Fibroblast of lung (primary cell): ENCODE measurements around the gene AGAP1. TPM values are rescaled to one million over a fixed set of nuclear protein-coding genes. Genes with fewer than 3 reads are reported as not detected.
A peak's percentile ranks its signal among the peaks of the same experiment; 100 is the strongest.
"Not testable (repeated sequence)": the region's sequence is repeated elsewhere in the genome, so short reads cannot be mapped to it uniquely, and the experiment has no call there.

Experiments used
- DNase-seq, 2 donors: peaks; one replicate each; pipeline versions ENCODE4 v3.0.0 to v3.0.0-alpha.2; 2010; ENCODE audit warnings: low read depth in 2 of 2
- H2AFZ ChIP-seq: 2 replicates; pipeline ENCODE4 v1.5.1; 2012; ENCODE audit warnings: low read length, control low read depth, inconsistent platforms
- H3K27ac ChIP-seq: 2 replicates; pipeline ENCODE4 v1.5.1; 2011; ENCODE audit warnings: low read length, control low read depth; ENCODE audit not compliant: insufficient read depth
- H3K27me3 ChIP-seq: 2 replicates; pipeline ENCODE4 v1.5.1; 2011; ENCODE audit warnings: mild to moderate bottlenecking, low read length; ENCODE audit not compliant: control insufficient read depth, insufficient read depth
- H3K36me3 ChIP-seq: 2 replicates; pipeline ENCODE4 v1.5.1; 2011; ENCODE audit warnings: low read length; ENCODE audit not compliant: control insufficient read depth, insufficient read depth
- H3K4me1 ChIP-seq: 2 replicates; pipeline ENCODE4 v1.5.1; 2011; ENCODE audit warnings: low read length; ENCODE audit not compliant: control insufficient read depth, insufficient read depth; ENCODE audit errors: extremely low read depth
- H3K4me2 ChIP-seq: 2 replicates; pipeline ENCODE4 v1.5.1; 2011; ENCODE audit warnings: low read length, control low read depth; ENCODE audit not compliant: insufficient read depth; ENCODE audit errors: extremely low read depth
- H3K4me3 ChIP-seq, 4 experiments: fragments of 200-600 bp in 1 of 4; sonication (generic) in 1 of 4; replicated peaks in 1 of 4; 2 replicates each; pipeline ENCODE4 v1.5.1; 2011 to 2016; ENCODE audit warnings: low read length in 4 of 4, low read depth in 3 of 4, mild to moderate bottlenecking in 3 of 4, control low read depth in 2 of 4, inconsistent platforms in 1 of 4, mixed read lengths in 1 of 4; ENCODE audit not compliant: insufficient read depth in 1 of 4; ENCODE audit errors: control extremely low read depth in 1 of 4
- H3K79me2 ChIP-seq: 2 replicates; pipeline ENCODE4 v1.5.1; 2012; ENCODE audit warnings: mild to moderate bottlenecking, low read length, inconsistent platforms; ENCODE audit not compliant: control insufficient read depth, insufficient read depth
- H3K9ac ChIP-seq: 2 replicates; pipeline ENCODE4 v1.5.1; 2011; ENCODE audit warnings: mild to moderate bottlenecking, low read length, control low read depth; ENCODE audit not compliant: insufficient read depth
- H3K9me3 ChIP-seq: 2 replicates; pipeline ENCODE4 v1.5.1; 2012; ENCODE audit warnings: low read depth, low read length; ENCODE audit not compliant: control insufficient read depth, insufficient read depth
- H4K20me1 ChIP-seq: 2 replicates; pipeline ENCODE4 v1.5.1; 2011; ENCODE audit warnings: low read length; ENCODE audit not compliant: control insufficient read depth, insufficient read depth; ENCODE audit errors: extremely low read depth
- CTCF ChIP-seq, 2 donors: IDR thresholded peaks in 1 of 2; conservative IDR thresholded peaks in 1 of 2; 1 replicate in 1 of 2; 2 replicates in 1 of 2; pipeline ENCODE4 v1.5.1; 2011 to 2012; ENCODE audit warnings: low read length in 2 of 2, control low read depth in 1 of 2, inconsistent platforms in 1 of 2, low read depth in 1 of 2, mild to moderate bottlenecking in 1 of 2
- EZH2 ChIP-seq: IDR thresholded peaks from 2 replicates; pipeline ENCODE4 v1.5.1; 2012; ENCODE audit warnings: low read length, control low read depth, mild to moderate bottlenecking; ENCODE audit errors: missing control alignments
- polyA plus RNA-seq, 2 donors: library from polyadenylated mRNA; depleted of rRNA in 1 of 2; stranded (reverse) in 1 of 2; unstranded in 1 of 2; fragments of >200 nt; gene quantifications; 2 replicates each; pipeline ENCODE4 v1.2.1, GENCODE V29; 2011 to 2012; ENCODE audit warnings: missing spikeins in 1 of 2
- total RNA-seq: library from RNA; depleted of rRNA; stranded (reverse); fragments of >200 nt; gene quantifications from 2 replicates; pipeline ENCODE4 v1.2.1, GENCODE V29; 2014

Gene AGAP1
- total and polyA plus RNA-seq, 2 donors (not counting 1 experiment from before 2014, with no cell fraction given) = 10.6 to 14.0 TPM

GRCh38 chr2:236088368-236089057 is 594.7 kb downstream of the AGAP1 start:
- no peak for DNase-seq
- Histone ChIP-seq H4K20me1 (no peaks in the 10 kb centered on the region), H3K4me3 (no peak overlapping the region), H3K27ac (no peak overlapping the region), H3K4me2 (no peak overlapping the region), H3K4me1 (no peaks in the 10 kb centered on the region), H2AFZ (no peak overlapping the region), H3K9ac (no peak overlapping the region), H3K79me2 (no peaks in the 10 kb centered on the region), H3K36me3 (no peaks in the 10 kb centered on the region), H3K27me3 (no peaks in the 10 kb centered on the region), H3K9me3 (no peaks in the 10 kb centered on the region)
- TF ChIP-seq CTCF (conservative IDR thresholded peaks at IDR 0.05 in 1 of 2, IDR thresholded peaks at IDR 0.05 in 1 of 2; ENCODE audit: low read depth in 1 of 2, low read length in 2 of 2) = no peak
- TF ChIP-seq EZH2 = no peak

- Histone ChIP-seq H3K27me3 (no peaks in the 10 kb centered on the region), H3K79me2 (no peaks in the 10 kb centered on the region), H3K4me2 (no peak overlapping the region), H3K27ac (no peak overlapping the region), H3K4me1 (no peaks in the 10 kb centered on the region), H3K4me3 (no peak overlapping the region), H3K9ac (no peak overlapping the region), H3K36me3 (no peaks in the 10 kb centered on the region), H4K20me1 (no peaks in the 10 kb centered on the region), H3K9me3 (no peaks in the 10 kb centered on the region), H2AFZ (no peak overlapping the region)
- DNase-seq = peak in 1 of 2 donors; percentile 11
- no peak for TF ChIP-seq EZH2
Observed at GRCh38 chr2:236089271-236090026, 595.6 kb downstream of the AGAP1 start.

- Histone ChIP-seq H3K4me2 (no peak overlapping the region), H3K36me3 (no peaks in the 10 kb centered on the region), H3K79me2 (no peaks in the 10 kb centered on the region), H3K9me3 (no peaks in the 10 kb centered on the region), H3K27me3 (no peaks in the 10 kb centered on the region), H3K9ac (no peak overlapping the region), H4K20me1 (no peaks in the 10 kb centered on the region), H3K4me1 (no peaks in the 10 kb centered on the region), H3K4me3 (no peak overlapping the region), H3K27ac (no peak overlapping the region), H2AFZ (no peak overlapping the region)
- no peak for DNase-seq
- TF ChIP-seq CTCF (conservative IDR thresholded peaks at IDR 0.05 in 1 of 2, IDR thresholded peaks at IDR 0.05 in 1 of 2; ENCODE audit: low read depth in 1 of 2, low read length in 2 of 2) (no peak), EZH2 (no peak)
Observed at GRCh38 chr2:236090027-236090382, 596.2 kb downstream of the AGAP1 start.

- H3K4me3 ChIP-seq, H3K27ac ChIP-seq, H3K4me1 ChIP-seq, H3K4me2 ChIP-seq, DNase-seq, H3K9me3 ChIP-seq, H4K20me1 ChIP-seq, H3K9ac ChIP-seq, H2AFZ ChIP-seq, H3K79me2 ChIP-seq, H3K27me3 ChIP-seq, H3K36me3 ChIP-seq: not testable (repeated sequence)
Observed at GRCh38 chr2:236090826-236091225, 597.0 kb downstream of the AGAP1 start.
